ENCODE results near the gene CSNK2B. TPM values are rescaled to one million over a fixed set of nuclear protein-coding genes. Genes with fewer than 3 reads are reported as not detected.

The CSNK2B gene
- total RNA-seq, 2 experiments from 2014 or later, result 230 to 245 TPM

DNA sequence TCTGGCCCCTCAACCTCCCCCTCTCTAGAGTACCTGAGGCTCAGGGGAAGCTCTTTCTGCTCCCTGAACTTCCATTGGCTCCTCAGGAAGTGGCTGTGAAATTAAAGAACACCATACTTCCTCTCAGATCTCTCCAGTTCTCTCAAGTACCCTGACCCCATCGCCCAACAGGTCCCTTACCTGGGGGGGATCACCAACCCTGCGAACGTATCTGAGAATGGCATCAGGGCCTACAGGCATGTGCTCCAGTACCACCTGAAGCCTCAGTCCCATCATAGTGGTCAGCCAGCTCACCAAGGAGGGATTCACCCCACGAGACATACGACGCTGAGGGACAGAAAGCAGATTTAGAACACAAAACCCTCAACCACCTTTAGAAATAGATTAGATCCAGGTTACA, 25.3 kb upstream of the CSNK2B start:
- intact Hi-C loops (cut with micrococcal nuclease; ENCODE audit: unreplicated experiment), result no loop called here
- POLR2A ChIA-PET, result interaction anchor here (0.5 to 1.6 kb wide), 3 partner anchors 18 to 100 kb away, joined by 3 to 9 read pairs (median 4); no protein-coding TSS in a partner anchor

DNA sequence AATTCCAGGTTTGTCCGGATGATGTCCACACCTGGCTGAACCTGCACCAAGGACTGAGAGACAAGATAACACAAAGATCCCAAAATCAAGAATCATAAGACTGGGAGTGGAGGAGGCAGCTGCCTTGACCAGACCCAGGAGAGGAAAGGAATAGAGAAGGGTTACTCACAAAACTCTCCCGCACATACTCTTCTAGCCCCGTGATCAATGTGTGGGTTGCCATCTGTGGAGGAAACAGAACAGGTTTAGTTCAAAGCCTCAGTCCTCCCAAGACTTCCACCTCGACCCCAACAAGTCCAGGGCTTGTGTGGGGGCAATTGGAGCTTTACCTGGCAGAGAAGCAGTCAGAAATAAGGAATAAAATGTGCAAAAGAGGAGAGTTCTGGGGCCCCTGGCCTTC, 24.5 kb upstream of the CSNK2B start:
- Histone ChIP-seq H3K4me1 (ENCODE audit: insufficient read depth, low read length, poor library complexity, severe bottlenecking) (peaks cover 10% of the 10 kb centered on the region), H3K36me3 (ENCODE audit: insufficient read depth, low read length) (peaks cover 96% of the 10 kb centered on the region), H3K4me3 (ENCODE audit: low read depth, low read length, poor library complexity, severe bottlenecking) (no peak overlapping the region), H3K9me3 (ENCODE audit: low read length) (no peaks in the 10 kb centered on the region), H4K20me1 (ENCODE audit: insufficient read depth, low read length) (no peaks in the 10 kb centered on the region), H3K9me2 (ENCODE audit: insufficient read depth, low read length) (no peaks in the 10 kb centered on the region), H3K79me2 (ENCODE audit: insufficient read depth, low read depth, low read length) (no peaks in the 10 kb centered on the region), H2AFZ (ENCODE audit: low read length) (no peak overlapping the region), H3K4me2 (ENCODE audit: low read length) (no peak overlapping the region), H3K27ac (ENCODE audit: low read depth, low read length, poor library complexity, severe bottlenecking) (no peak overlapping the region)
- intact Hi-C loops (cut with micrococcal nuclease; ENCODE audit: unreplicated experiment), result no loop called here
- POLR2A ChIA-PET, result no interaction called here
- DNase-seq (ENCODE audit: low spot score), result no peak
- CTCF ChIA-PET (ENCODE audit: unreplicated experiment), result no interaction called here
- TF ChIP-seq, protein P1, sequence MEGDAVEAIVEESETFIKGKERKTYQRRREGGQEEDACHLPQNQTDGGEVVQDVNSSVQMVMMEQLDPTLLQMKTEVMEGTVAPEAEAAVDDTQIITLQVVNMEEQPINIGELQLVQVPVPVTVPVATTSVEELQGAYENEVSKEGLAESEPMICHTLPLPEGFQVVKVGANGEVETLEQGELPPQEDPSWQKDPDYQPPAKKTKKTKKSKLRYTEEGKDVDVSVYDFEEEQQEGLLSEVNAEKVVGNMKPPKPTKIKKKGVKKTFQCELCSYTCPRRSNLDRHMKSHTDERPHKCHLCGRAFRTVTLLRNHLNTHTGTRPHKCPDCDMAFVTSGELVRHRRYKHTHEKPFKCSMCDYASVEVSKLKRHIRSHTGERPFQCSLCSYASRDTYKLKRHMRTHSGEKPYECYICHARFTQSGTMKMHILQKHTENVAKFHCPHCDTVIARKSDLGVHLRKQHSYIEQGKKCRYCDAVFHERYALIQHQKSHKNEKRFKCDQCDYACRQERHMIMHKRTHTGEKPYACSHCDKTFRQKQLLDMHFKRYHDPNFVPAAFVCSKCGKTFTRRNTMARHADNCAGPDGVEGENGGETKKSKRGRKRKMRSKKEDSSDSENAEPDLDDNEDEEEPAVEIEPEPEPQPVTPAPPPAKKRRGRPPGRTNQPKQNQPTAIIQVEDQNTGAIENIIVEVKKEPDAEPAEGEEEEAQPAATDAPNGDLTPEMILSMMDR (conservative IDR thresholded peaks at IDR 0.05; ENCODE audit: low read length), result no peak
- no peak for TF ChIP-seq EZH2phosphoT487 (IDR thresholded peaks at IDR 0.05; ENCODE audit: borderline replicate concordance, low read depth, low read length)
- BruUV-seq (replicated peaks), result no TSS peak

More for the DNA sequence above, 25.3 kb upstream of the CSNK2B start:
- CTCF ChIA-PET (ENCODE audit: unreplicated experiment), result no interaction called here
- H3K9me3 ChIP-seq (ENCODE audit: low read length), result no peaks in the 10 kb centered on the region
- TSS peak; percentile 88 for BruUV-seq (replicated peaks)
- H3K4me2 ChIP-seq (ENCODE audit: low read length), result no peak overlapping the region
- H3K9me2 ChIP-seq (ENCODE audit: insufficient read depth, low read length), result no peaks in the 10 kb centered on the region
- no peak overlapping the region for H2AFZ ChIP-seq (ENCODE audit: low read length)
- H3K4me3 ChIP-seq (ENCODE audit: low read depth, low read length, poor library complexity, severe bottlenecking), result no peak overlapping the region
- no peak overlapping the region for H3K27ac ChIP-seq (ENCODE audit: low read depth, low read length, poor library complexity, severe bottlenecking)
- H3K79me2 ChIP-seq (ENCODE audit: insufficient read depth, low read depth, low read length), result no peaks in the 10 kb centered on the region
- TF ChIP-seq, protein P1 (conservative IDR thresholded peaks at IDR 0.05; ENCODE audit: low read length), result no peak
- no peak for TF ChIP-seq EZH2phosphoT487 (IDR thresholded peaks at IDR 0.05; ENCODE audit: borderline replicate concordance, low read depth, low read length)
- no peak for DNase-seq (ENCODE audit: low spot score)
- peaks cover 10% of the 10 kb centered on the region for H3K4me1 ChIP-seq (ENCODE audit: insufficient read depth, low read length, poor library complexity, severe bottlenecking)
- H4K20me1 ChIP-seq (ENCODE audit: insufficient read depth, low read length), result no peaks in the 10 kb centered on the region
- peaks cover 96% of the 10 kb centered on the region for H3K36me3 ChIP-seq (ENCODE audit: insufficient read depth, low read length)

DNA sequence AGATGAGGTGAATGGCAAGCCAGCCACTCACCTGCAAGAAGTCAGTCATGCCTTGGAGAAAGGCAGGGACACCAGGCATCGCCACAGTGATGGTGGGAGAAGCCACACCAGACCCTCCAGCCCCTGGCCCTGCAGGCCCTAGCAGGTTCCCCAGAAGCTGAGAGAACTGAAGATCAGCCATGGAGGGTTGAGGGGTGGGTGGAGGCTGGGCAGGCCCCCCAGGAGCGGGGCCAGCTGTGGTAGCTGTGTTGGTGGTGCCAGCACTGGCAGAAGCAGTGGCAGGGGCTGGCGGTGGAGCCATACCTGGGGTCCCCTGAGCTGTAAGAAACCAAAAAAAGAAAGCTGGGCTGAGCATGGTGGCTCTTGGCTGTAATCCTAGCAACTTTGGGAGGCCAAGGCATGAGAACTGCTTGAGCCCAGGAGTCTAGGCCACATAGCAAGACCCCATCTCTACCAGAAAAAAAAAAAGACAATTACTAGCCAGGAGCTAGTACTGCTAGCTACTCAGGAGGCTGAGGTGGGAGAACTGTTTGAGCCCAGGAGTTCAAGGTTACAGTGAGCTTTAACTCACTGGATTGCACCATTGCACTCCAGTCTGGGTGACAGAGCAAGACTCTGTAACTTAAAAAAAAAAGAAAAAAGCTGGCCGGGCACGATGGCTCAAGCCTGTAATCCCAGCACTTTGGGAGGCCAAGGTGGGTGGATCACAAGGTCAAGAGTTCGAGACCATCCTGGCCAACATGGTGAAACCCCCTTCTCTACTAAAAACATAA, 22.9 kb upstream of the CSNK2B start:
- ChIA-PET CTCF (ENCODE audit: unreplicated experiment) (no interaction called here), POLR2A (interaction anchor here (0.6 to 1.2 kb wide), 3 partner anchors 16 to 63 kb away, joined by 3 to 4 read pairs (median 3); no protein-coding TSS in a partner anchor)
- Histone ChIP-seq H3K4me2 (ENCODE audit: low read length) (no peak overlapping the region), H4K20me1 (ENCODE audit: insufficient read depth, low read length) (no peaks in the 10 kb centered on the region), H3K4me3 (ENCODE audit: low read depth, low read length, poor library complexity, severe bottlenecking) (no peak overlapping the region), H3K36me3 (ENCODE audit: insufficient read depth, low read length) (peaks cover 93% of the 10 kb centered on the region), H3K9me3 (ENCODE audit: low read length) (no peaks in the 10 kb centered on the region), H3K27ac (ENCODE audit: low read depth, low read length, poor library complexity, severe bottlenecking) (no peak overlapping the region), H2AFZ (ENCODE audit: low read length) (no peak overlapping the region), H3K79me2 (ENCODE audit: insufficient read depth, low read depth, low read length) (no peaks in the 10 kb centered on the region), H3K4me1 (ENCODE audit: insufficient read depth, low read length, poor library complexity, severe bottlenecking) (peaks cover 3% of the 10 kb centered on the region), H3K9me2 (ENCODE audit: insufficient read depth, low read length) (no peaks in the 10 kb centered on the region)
- intact Hi-C loops (cut with micrococcal nuclease; ENCODE audit: unreplicated experiment), result no loop called here
- no peak for DNase-seq (ENCODE audit: low spot score)
- TF ChIP-seq, protein P1 (conservative IDR thresholded peaks at IDR 0.05; ENCODE audit: low read length), result no peak
- TF ChIP-seq EZH2phosphoT487 (IDR thresholded peaks at IDR 0.05; ENCODE audit: borderline replicate concordance, low read depth, low read length), result no peak
- no TSS peak for BruUV-seq (replicated peaks)
